Liver (tissue), 3 donors: ENCODE measurements around the gene GRIFIN.

Experiments used
- ATF3 ChIP-seq: IDR thresholded peaks from 2 replicates; pipeline ENCODE4 v1.6.1; 2016; ENCODE audit warnings: antibody characterized with exemption
- FOXA1 ChIP-seq: IDR thresholded peaks from 2 replicates; pipeline ENCODE4 v1.6.1; 2016; ENCODE audit warnings: antibody characterized with exemption
- GABPA ChIP-seq, 2 donors: IDR thresholded peaks in 1 of 2; conservative IDR thresholded peaks in 1 of 2; 2 replicates each; pipeline ENCODE4 v1.6.1; 2016; ENCODE audit warnings: antibody characterized with exemption in 2 of 2, mild to moderate bottlenecking in 1 of 2, moderate library complexity in 1 of 2
- RAD21 ChIP-seq, 2 donors: IDR thresholded peaks; 2 replicates each; pipeline ENCODE4 v1.6.1; 2016; ENCODE audit warnings: antibody characterized with exemption in 2 of 2, mild to moderate bottlenecking in 2 of 2
- REST ChIP-seq: IDR thresholded peaks from 2 replicates; pipeline ENCODE4 v1.6.1; 2016; ENCODE audit warnings: antibody characterized with exemption, mild to moderate bottlenecking
- RXRA ChIP-seq, 2 donors: IDR thresholded peaks; 2 replicates each; pipeline ENCODE4 v1.6.1; 2017 to 2018; ENCODE audit warnings: antibody characterized with exemption in 2 of 2, mild to moderate bottlenecking in 1 of 2
- SP1 ChIP-seq: IDR thresholded peaks from 2 replicates; pipeline ENCODE4 v1.6.1; 2018; ENCODE audit warnings: antibody characterized with exemption, mild to moderate bottlenecking
- TAF1 ChIP-seq: conservative IDR thresholded peaks from 2 replicates; pipeline ENCODE4 v1.6.1; 2016; ENCODE audit warnings: antibody characterized with exemption, mild to moderate bottlenecking
- YY1 ChIP-seq: IDR thresholded peaks from 2 replicates; pipeline ENCODE4 v1.6.1; 2016; ENCODE audit warnings: antibody characterized with exemption, mild to moderate bottlenecking
- TF ChIP-seq, protein P1 (sequence below): fragments of 150-350 bp; IDR thresholded peaks from 2 replicates; pipeline ENCODE4 v1.5.1; 2017; ENCODE audit warnings: improper control_type of control experiment, low read depth, low read length; ENCODE audit not compliant: missing input control
- TF ChIP-seq, protein P2 (sequence below): IDR thresholded peaks from 2 replicates; pipeline ENCODE4 v1.6.1; 2016; ENCODE audit warnings: antibody characterized with exemption
- donor health status: healthy.
- donor health status: healthy.

DNA sequence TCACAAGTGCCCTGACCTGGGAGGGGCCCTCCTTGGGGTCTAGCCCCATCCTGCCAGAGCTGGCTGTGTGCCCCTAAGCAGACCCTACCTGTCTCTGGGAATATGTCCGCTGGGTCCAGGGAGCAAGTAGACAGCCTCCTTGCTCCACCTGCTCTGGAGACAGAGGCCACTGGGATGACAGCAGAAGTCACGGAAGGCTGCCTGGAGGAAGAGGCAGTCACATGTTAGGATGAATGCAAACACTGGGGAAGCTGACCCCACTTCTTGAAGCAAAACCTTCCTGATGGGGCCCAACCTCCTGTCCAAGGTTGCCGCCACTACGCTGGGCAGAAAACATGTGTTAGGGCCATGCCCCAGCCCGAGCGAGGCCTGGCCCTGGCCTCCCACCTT, 31.7 kb upstream of the GRIFIN start:
- TF ChIP-seq, protein P1, sequence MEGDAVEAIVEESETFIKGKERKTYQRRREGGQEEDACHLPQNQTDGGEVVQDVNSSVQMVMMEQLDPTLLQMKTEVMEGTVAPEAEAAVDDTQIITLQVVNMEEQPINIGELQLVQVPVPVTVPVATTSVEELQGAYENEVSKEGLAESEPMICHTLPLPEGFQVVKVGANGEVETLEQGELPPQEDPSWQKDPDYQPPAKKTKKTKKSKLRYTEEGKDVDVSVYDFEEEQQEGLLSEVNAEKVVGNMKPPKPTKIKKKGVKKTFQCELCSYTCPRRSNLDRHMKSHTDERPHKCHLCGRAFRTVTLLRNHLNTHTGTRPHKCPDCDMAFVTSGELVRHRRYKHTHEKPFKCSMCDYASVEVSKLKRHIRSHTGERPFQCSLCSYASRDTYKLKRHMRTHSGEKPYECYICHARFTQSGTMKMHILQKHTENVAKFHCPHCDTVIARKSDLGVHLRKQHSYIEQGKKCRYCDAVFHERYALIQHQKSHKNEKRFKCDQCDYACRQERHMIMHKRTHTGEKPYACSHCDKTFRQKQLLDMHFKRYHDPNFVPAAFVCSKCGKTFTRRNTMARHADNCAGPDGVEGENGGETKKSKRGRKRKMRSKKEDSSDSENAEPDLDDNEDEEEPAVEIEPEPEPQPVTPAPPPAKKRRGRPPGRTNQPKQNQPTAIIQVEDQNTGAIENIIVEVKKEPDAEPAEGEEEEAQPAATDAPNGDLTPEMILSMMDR = no peak
- no peak for TF ChIP-seq GABPA (IDR thresholded peaks at IDR 0.05 in 1 of 2, conservative IDR thresholded peaks at IDR 0.05 in 1 of 2)
- TF ChIP-seq, protein P2, sequence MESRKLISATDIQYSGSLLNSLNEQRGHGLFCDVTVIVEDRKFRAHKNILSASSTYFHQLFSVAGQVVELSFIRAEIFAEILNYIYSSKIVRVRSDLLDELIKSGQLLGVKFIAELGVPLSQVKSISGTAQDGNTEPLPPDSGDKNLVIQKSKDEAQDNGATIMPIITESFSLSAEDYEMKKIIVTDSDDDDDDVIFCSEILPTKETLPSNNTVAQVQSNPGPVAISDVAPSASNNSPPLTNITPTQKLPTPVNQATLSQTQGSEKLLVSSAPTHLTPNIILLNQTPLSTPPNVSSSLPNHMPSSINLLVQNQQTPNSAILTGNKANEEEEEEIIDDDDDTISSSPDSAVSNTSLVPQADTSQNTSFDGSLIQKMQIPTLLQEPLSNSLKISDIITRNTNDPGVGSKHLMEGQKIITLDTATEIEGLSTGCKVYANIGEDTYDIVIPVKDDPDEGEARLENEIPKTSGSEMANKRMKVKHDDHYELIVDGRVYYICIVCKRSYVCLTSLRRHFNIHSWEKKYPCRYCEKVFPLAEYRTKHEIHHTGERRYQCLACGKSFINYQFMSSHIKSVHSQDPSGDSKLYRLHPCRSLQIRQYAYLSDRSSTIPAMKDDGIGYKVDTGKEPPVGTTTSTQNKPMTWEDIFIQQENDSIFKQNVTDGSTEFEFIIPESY = no peak
- no peak for TF ChIP-seq ATF3
- TF ChIP-seq YY1 = no peak
- TF ChIP-seq SP1 = no peak
- TF ChIP-seq RXRA (IDR thresholded peaks at IDR 0.05) = no peak
- TF ChIP-seq TAF1 = no peak
- no peak for TF ChIP-seq REST
- TF ChIP-seq FOXA1 = no peak
- TF ChIP-seq RAD21 (IDR thresholded peaks at IDR 0.05) = no peak
